Endometrial microvascular endothelial cells (primary cell): Measurements from ENCODE around the gene SPC24. TPM values are rescaled to one million over a fixed set of nuclear protein-coding genes. Genes with fewer than 3 reads are reported as not detected.
"Not testable (repeated sequence)": the region's sequence is repeated elsewhere in the genome, so short reads cannot be mapped to it uniquely, and the experiment has no call there.

Experiments
- in situ Hi-C: cut with HindIII; loops from 2 replicates; pipeline ENCODE4 v1.10.0; 2017; ENCODE audit warnings: low sequenced_read_pairs, low pct_unique_long_range_greater_than_20kb; ENCODE audit errors: inconsistent ontology term
- total RNA-seq: library from RNA; depleted of rRNA; stranded (reverse); fragments of >200 nt; gene quantifications from one replicate; pipeline ENCODE4 v1.2.3, GENCODE V29; 2015; ENCODE audit errors: inconsistent ontology term

Gene SPC24
- total RNA-seq, 1 donor from 2014 or later = 72.9 TPM

DNA sequence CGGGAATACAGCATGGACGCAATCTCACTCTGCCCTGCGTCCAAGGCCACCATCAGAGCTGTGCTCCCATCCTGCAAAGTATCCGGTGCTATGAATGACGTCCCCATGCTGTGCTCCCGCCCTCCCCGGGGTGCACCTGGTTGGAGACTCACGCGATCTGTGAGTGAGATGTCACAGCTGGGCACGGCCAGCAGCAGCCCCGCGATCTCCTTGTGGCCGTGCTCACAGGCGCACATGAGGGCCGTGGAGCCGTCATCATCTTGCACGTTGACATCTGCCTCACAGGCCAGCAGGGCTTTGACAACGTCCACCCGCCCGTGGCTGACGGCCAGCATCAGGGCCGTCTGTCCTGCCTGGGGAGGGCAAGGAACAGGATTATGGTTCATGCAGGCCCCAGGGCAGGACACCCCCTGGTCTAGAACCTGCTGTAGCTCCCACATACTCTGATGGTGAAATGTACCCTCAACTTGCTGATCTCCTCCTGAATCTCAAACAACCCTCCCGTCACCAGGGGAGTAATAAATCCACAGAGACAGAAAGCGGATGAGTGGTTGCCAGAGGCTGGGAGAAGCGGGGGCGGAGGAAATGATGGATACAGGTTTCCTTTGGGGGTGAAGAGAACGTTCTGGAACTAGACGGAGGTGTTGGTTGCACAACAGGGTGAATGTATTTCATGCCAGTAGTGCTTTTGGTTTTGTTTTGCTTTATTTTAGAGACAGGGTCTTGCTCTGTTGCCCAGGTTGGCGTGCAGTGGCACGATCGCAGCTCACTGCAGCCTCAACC, 14.5 kb upstream of the SPC24 start:
- in situ Hi-C loops = no loop called here

DNA sequence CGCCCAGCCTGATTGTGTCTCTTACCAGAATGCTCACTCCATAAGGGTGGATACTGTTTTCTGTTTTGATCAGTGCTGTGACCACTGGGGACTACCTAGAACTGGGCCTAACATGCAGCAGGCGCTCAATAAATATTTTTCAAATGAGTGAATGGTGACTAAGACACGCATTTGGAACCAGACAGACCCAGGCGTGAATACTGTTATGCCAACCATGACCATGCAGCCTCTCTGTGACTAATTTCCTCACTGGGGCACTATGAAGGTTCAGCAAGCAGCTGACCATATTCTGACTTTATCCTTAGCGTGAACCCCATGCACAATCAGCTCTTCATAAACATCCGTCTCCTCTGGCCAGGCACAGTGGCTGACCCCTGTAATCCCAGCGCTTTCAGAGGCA, 13.0 kb upstream of the SPC24 start:
- in situ Hi-C loops = no loop called here

DNA sequence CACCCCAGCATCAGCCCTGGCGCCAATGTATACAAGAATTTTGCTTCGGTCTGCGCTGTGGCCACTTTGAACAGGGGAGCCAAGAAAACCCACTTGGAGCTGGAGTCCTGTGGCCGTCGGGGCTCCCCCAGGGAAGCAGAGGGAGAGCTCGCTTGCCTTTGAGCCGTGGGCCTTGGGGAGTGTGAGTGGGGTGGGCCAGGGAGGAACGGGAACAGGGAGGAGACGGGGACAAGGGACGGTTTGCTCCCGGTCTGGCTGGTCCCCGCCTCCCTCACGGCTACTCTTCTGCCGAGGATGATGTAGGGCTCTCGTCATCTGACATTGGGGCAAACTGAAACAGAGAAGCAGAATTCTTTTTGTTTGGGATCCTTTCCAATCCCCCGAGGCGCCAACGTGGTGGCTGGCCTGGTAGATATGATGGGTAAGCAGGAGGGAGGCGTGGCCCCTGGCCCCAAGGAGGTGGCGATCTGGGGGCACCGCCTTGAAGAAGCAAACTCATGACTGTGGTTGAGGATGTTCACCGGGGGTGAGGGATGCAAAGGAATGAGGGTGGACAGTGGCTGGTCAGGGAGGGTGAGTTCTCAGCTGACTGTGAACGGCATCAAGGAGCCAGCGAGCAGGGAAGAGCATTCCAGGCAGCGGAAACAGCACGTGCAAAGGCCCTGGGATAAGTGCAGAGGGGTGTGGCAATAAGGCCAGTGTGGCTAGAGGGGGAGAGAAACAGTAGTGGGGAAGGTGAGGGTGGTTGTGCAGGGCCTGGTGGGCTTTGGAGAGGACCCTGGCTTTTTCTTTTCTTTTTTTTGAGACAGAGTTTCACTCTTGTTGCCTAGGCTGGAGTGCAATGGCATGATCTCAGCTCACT, 10.9 kb upstream of the SPC24 start:
- in situ Hi-C loops = no loop called here

DNA sequence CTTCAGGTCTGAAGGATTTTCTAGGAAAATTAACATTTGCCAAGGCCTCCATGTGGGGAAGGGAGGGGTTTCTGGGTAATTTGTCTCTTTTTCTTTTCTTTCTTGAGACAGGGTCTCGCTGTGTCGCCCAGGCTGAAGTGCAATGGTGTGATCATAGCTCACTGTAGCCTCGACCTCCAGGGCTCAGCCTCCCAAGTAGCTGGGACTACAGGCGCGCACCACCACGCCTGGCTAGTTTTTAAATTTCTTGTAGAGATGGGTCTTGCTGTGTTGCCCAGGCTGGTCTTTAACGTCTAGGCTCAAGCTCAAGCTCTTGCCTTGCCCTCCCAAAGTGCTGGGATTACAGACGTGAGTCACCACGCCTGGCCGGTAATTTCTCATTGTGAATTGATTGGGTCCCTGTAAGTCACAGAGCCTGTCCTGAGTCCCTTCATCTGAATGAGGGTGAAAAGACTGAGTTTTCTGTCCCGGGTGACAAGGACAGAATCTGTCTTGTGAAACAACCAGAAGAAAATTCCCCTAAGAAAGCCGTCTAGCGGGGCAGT, 10.0 kb upstream of the SPC24 start:
- in situ Hi-C loops = no loop called here

DNA sequence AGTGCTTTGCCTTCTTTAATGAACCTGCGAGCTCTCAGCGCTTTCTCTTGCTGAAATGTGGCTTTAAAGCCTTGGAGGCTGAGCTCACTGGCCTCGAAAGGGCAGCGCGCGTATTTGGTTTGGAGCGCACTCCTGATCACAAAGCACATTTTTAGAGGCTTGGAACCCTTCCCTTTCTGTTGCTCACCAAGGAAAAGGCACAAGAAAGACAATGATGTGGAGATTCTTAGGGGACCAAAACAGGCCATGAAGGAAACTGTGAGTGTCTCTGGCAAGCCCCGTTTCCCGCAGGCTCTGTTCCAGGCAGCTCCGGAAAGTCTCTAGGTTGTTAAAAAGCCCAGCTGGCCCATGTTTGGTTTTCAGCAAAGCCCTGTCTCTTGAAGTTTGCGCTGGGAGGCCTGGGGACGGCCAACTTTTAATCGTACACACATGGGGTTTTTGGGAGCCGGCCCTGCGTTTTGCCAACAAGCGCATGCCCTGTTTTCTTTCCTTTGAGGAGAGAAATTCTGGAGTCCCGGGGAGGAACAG, 9.4 kb upstream of the SPC24 start:
- in situ Hi-C loops = no loop called here

GRCh38 chr19:11164296-11164695, 8.7 kb upstream of the SPC24 start:
- in situ Hi-C loops = no loop called here

DNA sequence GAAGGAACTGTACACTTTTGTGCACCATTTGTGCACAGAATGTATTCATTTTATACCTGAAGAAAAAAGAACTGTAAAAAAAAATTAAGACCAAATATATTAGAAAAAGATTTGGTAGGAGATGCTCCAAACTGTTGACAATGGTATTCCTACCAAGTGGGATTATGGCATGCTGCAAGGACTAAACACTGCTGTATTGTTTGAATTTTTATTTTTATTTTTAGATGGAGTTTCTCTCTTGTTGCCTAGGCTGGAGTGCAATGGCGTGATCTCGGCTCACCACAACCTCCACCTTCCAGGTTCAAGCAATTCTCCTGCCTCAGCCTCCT, 4.8 kb upstream of the SPC24 start:
- in situ Hi-C loops = not testable (repeated sequence)

GRCh38 chr19:11159598-11160439, 4.2 kb upstream of the SPC24 start:
- in situ Hi-C loops = no loop called here

GRCh38 chr19:11154683-11155047, 917 bp downstream of the SPC24 start:
- in situ Hi-C loops = no loop called here

DNA sequence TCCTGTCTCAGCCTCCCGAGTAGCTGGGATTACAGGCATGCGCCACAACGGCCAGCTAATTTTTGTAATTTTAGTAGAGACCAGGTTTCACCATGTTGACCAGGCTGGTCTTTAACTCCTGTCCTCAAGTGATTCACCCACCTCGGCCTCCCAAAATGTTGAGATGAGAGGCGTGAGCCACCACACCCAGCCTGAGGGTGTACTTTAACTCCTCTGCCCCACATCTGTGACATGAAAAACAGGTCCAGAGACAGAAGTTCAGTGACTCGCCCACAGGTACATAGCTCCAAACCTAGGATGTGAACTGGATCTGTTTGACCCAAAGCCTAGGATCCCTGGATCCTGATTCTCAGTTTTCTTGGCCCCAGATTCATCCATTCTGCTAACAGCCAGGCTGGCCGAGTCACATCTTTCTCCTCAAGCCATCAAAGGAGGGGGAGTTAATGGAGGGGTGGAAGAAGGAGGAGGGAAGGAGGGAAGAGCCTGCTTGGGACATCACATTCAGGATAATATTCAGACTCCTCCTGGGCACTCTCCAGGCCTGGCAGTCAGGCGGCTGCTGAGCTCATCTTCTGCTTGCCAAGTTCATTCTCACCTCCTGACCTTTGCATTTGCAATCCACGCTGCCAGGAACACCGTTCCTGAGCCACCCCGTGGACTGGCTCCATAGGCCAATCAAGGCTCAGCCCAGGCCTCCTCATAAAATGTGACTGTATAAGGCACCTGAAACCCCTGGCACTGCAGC, 3.1 kb downstream of the SPC24 start:
- in situ Hi-C loops = no loop called here

DNA sequence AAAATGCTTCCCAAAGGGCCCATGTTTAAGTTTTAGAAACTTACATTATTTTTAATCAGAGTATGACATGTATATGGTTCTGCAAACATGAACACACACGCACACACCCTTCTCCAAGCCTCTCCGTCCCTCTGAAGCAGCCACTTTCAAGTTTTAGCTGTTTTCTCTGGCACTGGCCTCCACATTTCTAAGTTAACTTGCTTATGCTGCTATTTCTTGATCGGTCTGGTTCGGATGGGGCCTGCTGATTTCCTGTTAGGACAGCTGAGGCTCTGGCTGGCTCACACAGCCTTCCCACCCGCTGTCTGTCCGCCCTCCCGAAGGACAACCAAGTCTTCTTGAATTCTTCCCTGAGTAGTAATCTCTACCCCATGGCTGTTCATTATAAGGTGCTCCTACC, 4.4 kb downstream of the SPC24 start:
- in situ Hi-C loops = no loop called here

- in situ Hi-C loops = no loop called here
These were observed 7.6 kb downstream of the SPC24 start for GRCh38 chr19:11148001-11148400.

GRCh38 chr19:11145536-11145924, 10.1 kb downstream of the SPC24 start:
- in situ Hi-C loops = no loop called here

- in situ Hi-C loops = no loop called here
These were observed 12.9 kb downstream of the SPC24 start for GRCh38 chr19:11142528-11143171.

- in situ Hi-C loops = no loop called here
These were observed 13.6 kb downstream of the SPC24 start for GRCh38 chr19:11141937-11142527.

- in situ Hi-C loops = no loop called here
These were observed 14.7 kb downstream of the SPC24 start for GRCh38 chr19:11140896-11141295.

- in situ Hi-C loops = not testable (repeated sequence)
These were observed 15.5 kb downstream of the SPC24 start for GRCh38 chr19:11140023-11140538.
